SK-N-SH treated with all-trans-retinoic acid at 6 μM for 48 hours (cell line): ENCODE results near the gene CXCL10.

Source experiments
- ATAC-seq: fragments of 200-7000 bp; cut with Tn5 transposase; 3 replicates; pipeline ENCODE4 v1.9.1; 2020; ENCODE audit warnings: mild to moderate bottlenecking, moderate library complexity
- ARNTL ChIP-seq: fragments of 450-650 bp; formaldehyde crosslinking; IDR thresholded peaks from 2 replicates; pipeline ENCODE4 v1.5.0; 2020; ENCODE audit warnings: low read depth, mild to moderate bottlenecking, moderate library complexity, borderline replicate concordance
- BACH2 ChIP-seq: fragments of 250-450 bp; sonication (Bioruptor Pico); IDR thresholded peaks from 2 replicates; pipeline ENCODE4 v1.9.0; 2021; ENCODE audit warnings: mild to moderate bottlenecking, borderline replicate concordance
- CREB5 ChIP-seq: fragments of 250-450 bp; sonication (Bioruptor Pico); IDR thresholded peaks from 2 replicates; pipeline ENCODE4 v1.5.1; 2020; ENCODE audit warnings: low read depth, mild to moderate bottlenecking, moderate library complexity
- CSDC2 ChIP-seq: fragments of 250-450 bp; sonication (Bioruptor Pico); IDR thresholded peaks from 2 replicates; pipeline ENCODE4 v1.5.0; 2020; ENCODE audit warnings: mild to moderate bottlenecking, moderate library complexity
- CSRNP3 ChIP-seq: fragments of 250-450 bp; sonication (Bioruptor Pico); IDR thresholded peaks from 2 replicates; pipeline ENCODE4 v1.5.1; 2021; ENCODE audit warnings: mild to moderate bottlenecking, moderate library complexity
- ESRRG ChIP-seq: fragments of 250-450 bp; sonication (Bioruptor Pico); IDR thresholded peaks from 2 replicates; pipeline ENCODE4 v1.6.1; 2021; ENCODE audit warnings: mild to moderate bottlenecking
- GLIS3 ChIP-seq: fragments of 250-450 bp; sonication (Bioruptor Pico); IDR thresholded peaks from 2 replicates; pipeline ENCODE4 v1.5.0; 2020; ENCODE audit warnings: mild to moderate bottlenecking, moderate library complexity
- ISL1 ChIP-seq: fragments of 250-450 bp; sonication (Bioruptor Pico); IDR thresholded peaks from 2 replicates; pipeline ENCODE4 v2.1.2; 2022; ENCODE audit warnings: mild to moderate bottlenecking, moderate library complexity
- OSR1 ChIP-seq: fragments of 250-450 bp; sonication (Bioruptor Pico); IDR thresholded peaks from 2 replicates; pipeline ENCODE4 v1.8.0; 2022; ENCODE audit warnings: moderate library complexity, mild to moderate bottlenecking, inconsistent platforms
- PATZ1 ChIP-seq: fragments of 250-450 bp; sonication (Bioruptor Pico); IDR thresholded peaks from 2 replicates; pipeline ENCODE4 v1.8.0; 2020; ENCODE audit warnings: mild to moderate bottlenecking, moderate library complexity, borderline replicate concordance
- POU6F1 ChIP-seq: fragments of 250-450 bp; sonication (Bioruptor Pico); IDR thresholded peaks from 2 replicates; pipeline ENCODE4 v1.8.0; 2021; ENCODE audit warnings: low read depth, mild to moderate bottlenecking, moderate library complexity, borderline replicate concordance
- PPARA ChIP-seq: fragments of 250-450 bp; sonication (Bioruptor Pico); IDR thresholded peaks from 2 replicates; pipeline ENCODE4 v1.5.0; 2020; ENCODE audit warnings: mild to moderate bottlenecking, borderline replicate concordance
- RARB ChIP-seq: fragments of 250-450 bp; sonication (Bioruptor Pico); IDR thresholded peaks from 2 replicates; pipeline ENCODE4 v1.8.0; 2021; ENCODE audit warnings: mild to moderate bottlenecking, moderate library complexity
- SNAI2 ChIP-seq: fragments of 250-450 bp; sonication (Bioruptor Pico); IDR thresholded peaks from 2 replicates; pipeline ENCODE4 v1.5.0; 2020; ENCODE audit warnings: mild to moderate bottlenecking, moderate library complexity
- TCF4 ChIP-seq: fragments of 250-450 bp; sonication (Bioruptor Pico); IDR thresholded peaks from 2 replicates; pipeline ENCODE4 v1.8.0; 2021; ENCODE audit warnings: mild to moderate bottlenecking, moderate library complexity, borderline replicate concordance
- TOX ChIP-seq: fragments of 250-450 bp; sonication (Bioruptor Pico); IDR thresholded peaks from 2 replicates; pipeline ENCODE4 v1.8.0; 2021; ENCODE audit warnings: mild to moderate bottlenecking, moderate library complexity, borderline replicate concordance
- TSHZ2 ChIP-seq: fragments of 250-450 bp; sonication (Bioruptor Pico); IDR thresholded peaks from 2 replicates; pipeline ENCODE4 v1.5.0; 2020; ENCODE audit warnings: mild to moderate bottlenecking, moderate library complexity
- ZC3H10 ChIP-seq: fragments of 250-450 bp; sonication (Bioruptor Pico); IDR thresholded peaks from 2 replicates; pipeline ENCODE4 v1.5.1; 2021; ENCODE audit warnings: mild to moderate bottlenecking, moderate library complexity
- ZFP3 ChIP-seq: fragments of 250-450 bp; sonication (Bioruptor Pico); IDR thresholded peaks from 2 replicates; pipeline ENCODE4 v1.5.0; 2020; ENCODE audit warnings: mild to moderate bottlenecking, moderate library complexity
- ZFP30 ChIP-seq: fragments of 450-650 bp; formaldehyde crosslinking; IDR thresholded peaks from 2 replicates; pipeline ENCODE4 v1.5.0; 2022; ENCODE audit warnings: mild to moderate bottlenecking, moderate library complexity
- ZNF565 ChIP-seq: fragments of 450-650 bp; formaldehyde crosslinking; conservative IDR thresholded peaks from 2 replicates; pipeline ENCODE4 v1.5.0; 2020; ENCODE audit warnings: low read depth, mild to moderate bottlenecking, moderate library complexity
- ZNF70 ChIP-seq: fragments of 450-650 bp; formaldehyde crosslinking; IDR thresholded peaks from 2 replicates; pipeline ENCODE4 v1.5.0; 2020; ENCODE audit warnings: mild to moderate bottlenecking, moderate library complexity
- ZNF8 ChIP-seq: fragments of 450-650 bp; formaldehyde crosslinking; IDR thresholded peaks from 2 replicates; pipeline ENCODE4 v1.5.0; 2020; ENCODE audit warnings: mild to moderate bottlenecking, moderate library complexity

CXCL10 gene

GRCh38 chr4:75989846-75990528, 33.3 kb downstream of the CXCL10 start (continued):
- no peak for TF ChIP-seq CREB5 (CRISPR knock-in tag)
- TF ChIP-seq ZC3H10 (CRISPR knock-in tag), result no peak
- TF ChIP-seq RARB, result no peak
- no peak for TF ChIP-seq ARNTL (CRISPR knock-in tag)
- TF ChIP-seq CSDC2 (CRISPR knock-in tag), result no peak
- TF ChIP-seq OSR1 (CRISPR knock-in tag), result no peak

GRCh38 chr4:75985116-75985515, 38.2 kb downstream of the CXCL10 start:
- ATAC-seq, result peak; percentile 81
- TF ChIP-seq TOX (CRISPR knock-in tag), result no peak
- TF ChIP-seq CSRNP3, result no peak
- TF ChIP-seq ESRRG (CRISPR knock-in tag), result no peak
- no peak for TF ChIP-seq ZNF70 (CRISPR knock-in tag)
- TF ChIP-seq ZFP3 (CRISPR knock-in tag), result no peak
- no peak for TF ChIP-seq PPARA (CRISPR knock-in tag)
- TF ChIP-seq CREB5 (CRISPR knock-in tag), result no peak
- no peak for TF ChIP-seq ZFP30 (CRISPR knock-in tag)
- TF ChIP-seq ZNF8 (CRISPR knock-in tag), result no peak
- TF ChIP-seq PATZ1 (CRISPR knock-in tag), result no peak
- TF ChIP-seq OSR1 (CRISPR knock-in tag), result no peak
- no peak for TF ChIP-seq ISL1
- no peak for TF ChIP-seq TCF4 (CRISPR knock-in tag)
- no peak for TF ChIP-seq ZNF565 (CRISPR knock-in tag)
- no peak for TF ChIP-seq POU6F1
- no peak for TF ChIP-seq ARNTL (CRISPR knock-in tag)
- no peak for TF ChIP-seq GLIS3
- TF ChIP-seq SNAI2 (CRISPR knock-in tag), result no peak
- no peak for TF ChIP-seq TSHZ2 (CRISPR knock-in tag)
- TF ChIP-seq BACH2, result no peak
